Measurements from ENCODE around the gene FBXL19.
A peak's percentile ranks its signal among the peaks of the same experiment; 100 is the strongest.

Gene FBXL19

DNA sequence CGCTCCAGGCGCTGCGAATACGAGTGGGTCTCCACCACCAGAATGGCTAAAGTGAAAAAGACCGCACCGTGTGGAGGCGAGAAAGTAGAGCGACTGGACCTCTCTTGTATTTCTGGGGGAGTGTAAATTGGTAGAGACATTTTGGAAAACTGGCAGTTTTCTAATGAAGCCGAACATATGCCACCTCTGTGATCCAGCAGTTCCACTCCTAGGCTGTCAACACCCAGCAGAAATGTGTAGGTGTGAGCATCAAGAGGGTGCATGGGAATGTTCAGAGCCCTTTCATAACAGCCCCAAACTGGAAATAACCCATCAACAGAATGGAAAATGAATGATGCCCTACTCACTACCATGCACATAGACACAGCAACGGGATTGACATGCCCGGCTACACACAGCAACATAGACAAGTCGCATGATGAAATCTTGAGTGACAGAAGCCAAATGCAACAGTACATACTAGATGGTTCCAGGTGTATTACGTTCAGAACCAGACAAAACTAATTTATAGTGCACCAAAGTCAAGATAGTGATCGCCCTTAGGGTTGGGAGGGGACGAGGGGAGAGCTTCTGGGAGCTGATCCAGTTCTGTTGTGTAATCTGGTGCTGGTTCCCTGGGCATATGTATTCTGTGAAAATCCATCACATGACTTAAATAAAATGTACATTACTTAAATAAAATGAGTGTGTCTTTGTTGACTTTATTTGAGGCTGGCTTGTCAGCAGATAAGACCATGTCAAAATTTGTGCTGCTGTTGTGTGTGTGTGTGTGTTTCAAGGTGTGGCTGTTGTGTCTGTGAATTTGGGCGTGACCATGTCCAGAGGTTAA is 28.6 kb upstream of the FBXL19 start:
- no peak for DNase-seq (ENCODE audit: low read depth)

- no peak for DNase-seq (ENCODE audit: low read depth)
Observed at GRCh38 chr16:30895627-30896260, 27.6 kb upstream of the FBXL19 start.

DNA sequence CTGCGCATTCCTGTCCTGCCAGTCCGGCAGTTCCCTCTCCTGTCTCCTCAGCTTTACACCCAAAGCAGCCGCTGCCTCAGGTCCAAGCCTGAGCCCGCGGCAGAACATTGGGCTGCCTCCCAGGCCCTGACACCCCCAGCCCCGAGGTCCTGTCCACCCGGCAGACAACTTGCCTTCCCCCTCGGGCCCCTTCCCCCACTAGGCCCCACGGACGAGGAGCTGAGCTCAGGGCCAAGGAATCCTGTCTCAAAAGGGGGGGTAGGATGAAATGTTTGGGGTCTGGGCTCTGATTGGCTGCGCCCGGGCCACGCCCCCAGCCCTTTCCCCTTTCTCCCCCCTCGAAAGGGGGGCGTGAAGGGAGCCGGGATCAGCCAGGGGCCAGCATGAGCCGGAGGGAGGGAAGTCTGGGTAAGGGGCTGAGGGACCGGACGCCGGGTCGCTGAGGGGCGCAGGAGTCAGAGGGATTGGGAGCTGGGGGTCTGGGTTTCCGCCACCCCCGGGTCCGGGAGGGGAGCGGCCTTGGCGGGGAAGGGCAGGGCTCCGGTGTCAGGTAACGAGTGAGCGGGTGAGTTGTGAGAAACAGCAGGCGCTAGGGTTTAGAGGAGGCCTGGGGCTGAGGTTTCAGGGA is 27.0 kb upstream of the FBXL19 start, which contains the start of gene CTF1:
Gene CTF1 (plus strand): TSS at position 354 of the 628 bp plus-strand sequence. CDS start 30 bp downstream, at position 384.
- DNase-seq (ENCODE audit: low read depth): no peak

GRCh38 chr16:30896889-30897733 is 26.3 kb upstream of the FBXL19 start:
- DNase-seq (ENCODE audit: low read depth): peak; percentile 71

- DNase-seq (ENCODE audit: low read depth): no peak
Observed at GRCh38 chr16:30899794-30900193, 23.6 kb upstream of the FBXL19 start.

DNA sequence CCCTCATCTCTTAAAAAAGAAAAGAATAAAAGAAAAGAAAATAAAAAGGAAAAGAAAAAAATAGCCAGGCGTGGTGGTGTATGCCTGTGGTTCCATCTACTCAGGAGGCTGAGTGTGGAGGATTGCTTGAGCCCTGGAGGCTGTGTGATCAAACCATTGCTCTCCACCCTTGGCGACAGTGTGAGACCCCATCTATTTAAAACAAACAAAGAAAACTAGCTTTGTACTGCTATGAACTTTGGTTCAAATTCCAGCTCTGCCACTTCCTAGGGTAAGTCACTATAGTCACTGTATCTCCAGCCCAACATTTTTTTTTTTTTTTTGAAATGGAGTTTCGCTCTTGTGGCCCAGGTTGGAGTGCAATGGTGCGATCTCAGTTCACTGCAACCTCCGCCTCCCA is 22.8 kb upstream of the FBXL19 start:
- no peak for DNase-seq (ENCODE audit: low read depth)

DNA sequence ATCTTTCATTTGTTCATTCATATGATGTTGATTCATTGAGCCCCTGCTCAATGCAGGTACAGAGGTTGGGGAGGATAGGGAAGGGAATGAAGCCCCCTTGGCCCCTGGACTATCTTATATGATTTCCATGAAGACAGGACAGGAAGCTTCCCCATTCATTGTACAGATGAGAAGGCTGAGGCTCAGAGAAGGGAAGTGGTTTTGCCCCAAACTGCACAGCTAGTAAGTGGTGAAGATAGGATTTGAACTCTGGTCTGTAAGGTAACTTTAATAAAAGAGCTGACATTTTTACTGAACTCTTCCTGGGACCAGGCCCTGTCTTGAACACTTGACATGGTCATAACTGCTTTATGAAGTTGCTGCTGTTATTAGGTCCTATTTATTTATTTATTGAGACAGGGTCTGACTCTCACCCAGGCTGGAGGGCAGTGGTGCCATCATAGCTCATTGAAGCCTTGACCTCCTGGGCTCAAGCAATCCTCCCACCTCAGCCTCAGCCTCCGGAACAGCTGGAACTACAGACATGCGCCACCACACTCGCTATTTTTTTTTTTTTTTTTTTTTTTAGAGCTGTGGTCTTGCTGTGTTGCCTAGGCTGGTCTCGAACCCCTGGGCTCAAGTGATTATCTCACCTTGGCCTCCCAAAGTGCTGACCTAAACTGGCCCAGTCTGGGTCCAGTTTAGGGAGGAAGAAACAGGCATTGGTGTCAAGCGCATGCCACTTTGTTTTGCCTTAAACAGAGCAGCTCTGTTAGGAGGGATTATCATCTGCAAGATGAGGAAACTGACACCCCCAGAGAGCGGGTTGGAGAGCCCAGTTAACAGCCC is 22.0 kb upstream of the FBXL19 start:
- DNase-seq (ENCODE audit: low read depth): no peak

DNA sequence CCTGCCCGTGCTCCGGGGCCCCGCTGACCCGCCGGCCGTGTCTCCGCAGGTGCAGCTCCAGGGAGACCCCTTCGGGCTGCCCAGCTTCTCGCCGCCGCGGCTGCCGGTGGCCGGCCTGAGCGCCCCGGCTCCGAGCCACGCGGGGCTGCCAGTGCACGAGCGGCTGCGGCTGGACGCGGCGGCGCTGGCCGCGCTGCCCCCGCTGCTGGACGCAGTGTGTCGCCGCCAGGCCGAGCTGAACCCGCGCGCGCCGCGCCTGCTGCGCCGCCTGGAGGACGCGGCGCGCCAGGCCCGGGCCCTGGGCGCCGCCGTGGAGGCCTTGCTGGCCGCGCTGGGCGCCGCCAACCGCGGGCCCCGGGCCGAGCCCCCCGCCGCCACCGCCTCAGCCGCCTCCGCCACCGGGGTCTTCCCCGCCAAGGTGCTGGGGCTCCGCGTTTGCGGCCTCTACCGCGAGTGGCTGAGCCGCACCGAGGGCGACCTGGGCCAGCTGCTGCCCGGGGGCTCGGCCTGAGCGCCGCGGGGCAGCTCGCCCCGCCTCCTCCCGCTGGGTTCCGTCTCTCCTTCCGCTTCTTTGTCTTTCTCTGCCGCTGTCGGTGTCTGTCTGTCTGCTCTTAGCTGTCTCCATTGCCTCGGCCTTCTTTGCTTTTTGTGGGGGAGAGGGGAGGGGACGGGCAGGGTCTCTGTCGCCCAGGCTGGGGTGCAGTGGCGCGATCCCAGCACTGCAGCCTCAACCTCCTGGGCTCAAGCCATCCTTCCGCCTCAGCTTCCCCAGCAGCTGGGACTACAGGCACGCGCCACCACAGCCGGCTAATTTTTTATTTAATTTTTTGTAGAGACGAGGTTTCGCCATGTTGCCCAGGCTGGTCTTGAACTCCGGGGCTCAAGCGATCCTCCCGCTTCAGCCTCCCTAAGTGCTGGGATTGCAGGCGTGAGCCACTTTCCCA is 21.1 kb upstream of the FBXL19 start:
- peak; percentile 48 for DNase-seq (ENCODE audit: low read depth)

DNA sequence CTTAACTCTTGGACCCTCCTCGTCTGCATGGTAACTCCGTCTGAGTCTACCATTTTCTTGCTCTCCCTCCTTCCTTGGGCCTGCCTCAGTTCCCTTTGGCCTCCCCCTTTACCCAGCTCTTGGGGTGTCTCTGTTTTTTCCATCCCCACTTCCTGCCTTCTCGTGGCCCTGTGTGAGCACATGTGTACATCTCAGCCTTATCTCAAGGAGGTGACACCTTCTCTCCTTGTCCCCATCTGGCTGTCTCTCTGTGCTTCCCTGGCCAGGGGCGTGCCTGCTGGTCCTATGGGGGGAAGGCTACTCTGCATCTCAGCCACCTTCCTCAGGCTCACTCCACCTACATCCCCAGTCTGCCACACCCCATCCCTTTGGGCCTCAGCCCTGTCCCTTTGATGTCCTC is 20.4 kb upstream of the FBXL19 start:
- DNase-seq (ENCODE audit: low read depth): no peak

DNA sequence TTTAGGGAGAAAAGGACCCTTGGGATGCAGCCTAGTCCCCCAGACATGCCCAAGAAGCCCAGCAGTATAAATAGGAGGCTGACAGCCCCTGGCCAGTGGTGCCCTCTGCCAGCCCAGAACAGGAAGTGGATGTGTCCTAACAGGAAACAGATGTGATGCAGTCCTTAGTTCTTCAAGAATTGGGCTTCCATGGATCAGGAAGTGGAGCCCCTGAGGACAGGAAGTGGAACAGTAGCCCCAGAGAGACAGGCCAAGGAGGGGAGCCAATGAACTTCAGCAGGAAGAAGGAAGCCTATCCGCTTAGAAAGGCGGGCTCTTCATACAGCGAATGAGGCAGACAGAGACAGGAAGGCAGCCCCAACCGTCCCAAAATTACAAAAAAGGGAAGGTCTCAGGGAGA is 19.8 kb upstream of the FBXL19 start:
- no peak for DNase-seq (ENCODE audit: low read depth)

DNA sequence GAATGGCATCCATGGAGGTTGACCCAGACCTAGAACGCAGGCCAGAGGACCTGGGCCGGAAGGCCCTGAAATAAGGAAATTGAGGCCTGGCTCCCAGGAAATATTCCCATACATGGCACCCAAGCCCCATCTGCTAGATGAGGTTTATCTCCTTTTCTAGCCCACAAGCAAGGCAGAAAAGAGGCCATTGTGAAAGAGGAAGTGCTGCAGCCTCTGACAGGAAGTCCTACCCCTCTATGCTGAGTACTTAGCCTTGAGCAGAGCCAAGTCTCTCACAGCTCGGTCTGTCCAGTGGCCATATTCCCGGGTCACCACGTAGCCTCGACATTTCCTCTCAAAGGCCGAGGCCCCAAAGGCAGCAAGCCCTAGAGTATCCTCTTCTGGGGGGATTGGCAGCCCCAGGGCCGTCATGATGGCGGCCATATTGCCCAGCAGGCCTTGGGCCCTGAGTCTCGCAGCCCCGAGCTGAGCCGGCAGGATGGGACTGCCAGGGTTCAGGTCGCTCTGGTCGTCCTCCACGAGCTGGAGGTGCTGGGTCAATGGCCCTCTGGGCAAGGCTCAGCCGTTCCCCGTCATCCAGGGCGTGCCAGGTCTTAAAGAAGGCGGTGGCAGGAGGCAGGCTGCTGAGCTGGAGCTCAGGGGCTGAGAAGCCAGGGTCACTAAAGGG is 19.1 kb upstream of the FBXL19 start:
- no peak for DNase-seq (ENCODE audit: low read depth)

DNA sequence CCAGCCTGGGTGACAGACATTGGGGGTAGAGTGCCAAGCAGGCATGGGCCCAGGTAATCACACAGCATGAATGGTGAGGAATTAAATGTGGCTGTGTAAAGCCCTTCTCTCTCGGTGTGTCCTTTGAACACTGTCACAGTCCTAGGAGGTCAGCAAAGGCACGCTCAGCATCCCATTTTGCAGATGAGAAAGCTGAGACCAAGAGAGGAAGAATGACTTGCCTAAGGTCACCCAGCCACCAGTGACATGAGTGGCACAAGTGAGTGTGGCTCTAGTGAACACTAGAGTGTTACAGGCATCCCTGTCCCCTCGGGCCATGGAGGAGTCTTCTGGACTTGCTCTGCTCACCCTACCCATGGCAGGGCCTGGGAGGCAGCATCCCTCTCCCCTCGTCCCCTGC is 16.3 kb upstream of the FBXL19 start:
- DNase-seq (ENCODE audit: low read depth): no peak

- no peak for DNase-seq (ENCODE audit: low read depth)
Observed at GRCh38 chr16:30910427-30911029, 12.8 kb upstream of the FBXL19 start.

- no peak for DNase-seq (ENCODE audit: low read depth)
Observed at GRCh38 chr16:30912794-30913412, 10.5 kb upstream of the FBXL19 start.

DNA sequence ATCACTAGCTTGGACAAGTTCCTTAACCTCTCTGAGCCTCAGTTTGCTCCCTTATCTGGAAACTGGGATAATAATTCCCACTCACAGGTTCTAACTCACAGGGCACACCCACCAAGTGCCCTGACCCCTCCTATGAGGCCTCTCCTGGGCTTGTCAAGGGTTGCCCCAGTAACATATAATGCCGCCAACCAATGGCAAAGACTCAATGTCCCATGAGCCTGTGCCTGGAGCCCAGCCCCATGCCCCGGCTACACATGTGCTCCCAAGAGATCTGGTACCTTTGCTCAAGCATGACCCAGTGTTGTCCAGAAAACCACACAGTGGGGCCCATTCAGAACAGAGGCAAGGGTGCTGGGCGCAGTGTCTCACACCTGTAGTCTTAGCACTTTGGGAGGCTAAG is 8.5 kb upstream of the FBXL19 start:
- DNase-seq (ENCODE audit: low read depth): no peak

- no peak for DNase-seq (ENCODE audit: low read depth)
Observed at GRCh38 chr16:30918614-30919013, 4.8 kb upstream of the FBXL19 start.

- no peak for DNase-seq (ENCODE audit: low read depth)
Observed at GRCh38 chr16:30920891-30921290, 2.5 kb upstream of the FBXL19 start.

GRCh38 chr16:30921459-30921747 is 2.0 kb upstream of the FBXL19 start:
- no peak for DNase-seq (ENCODE audit: low read depth)
